LNCAP (cell line): ENCODE results near the gene CD9.

ENCODE experiments used
- CTCF ChIP-seq: fragments of 450-650 bp; IDR thresholded peaks from 2 replicates; pipeline ENCODE4 v1.5.1; 2017; ENCODE audit warnings: mild to moderate bottlenecking

Gene CD9

GRCh38 chr12:6231359-6232268 is 31.4 kb downstream of the CD9 start:
- no peak for TF ChIP-seq CTCF

- TF ChIP-seq CTCF: no peak
Observed at GRCh38 chr12:6233121-6233971, 33.1 kb downstream of the CD9 start.

GRCh38 chr12:6234214-6234613 is 34.0 kb downstream of the CD9 start:
- no peak for TF ChIP-seq CTCF

GRCh38 chr12:6234906-6235305 is 34.7 kb downstream of the CD9 start:
- no peak for TF ChIP-seq CTCF

- no peak for TF ChIP-seq CTCF
Observed at GRCh38 chr12:6235499-6235898, 35.3 kb downstream of the CD9 start.

- no peak for TF ChIP-seq CTCF
Observed at GRCh38 chr12:6235906-6236640, 35.9 kb downstream of the CD9 start.

- no peak for TF ChIP-seq CTCF
Observed at GRCh38 chr12:6236641-6236940, 36.4 kb downstream of the CD9 start.
